ENCODE measurements around the gene TNFAIP3.

Gene TNFAIP3

DNA sequence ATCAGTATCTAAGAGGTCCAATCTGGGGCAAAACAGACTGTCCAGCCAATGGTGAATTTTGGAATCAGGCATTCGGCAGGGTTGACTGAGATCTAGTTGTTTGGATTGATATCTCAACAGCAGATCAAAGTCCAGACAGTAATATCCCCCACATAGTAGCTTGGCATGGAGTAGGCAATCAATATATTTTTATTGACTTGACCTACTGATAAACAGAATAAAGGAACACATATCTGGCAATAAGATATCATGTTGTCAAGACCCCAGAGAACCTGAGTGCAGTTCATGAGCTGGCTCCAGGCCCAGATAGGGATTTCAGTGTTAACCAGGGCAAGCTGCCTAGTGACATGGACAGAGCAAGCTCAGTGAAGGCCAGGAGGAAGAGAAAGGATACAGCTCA lies 34.4 kb downstream of the TNFAIP3 start:
- no peak for DNase-seq (ENCODE audit: low read depth in 3 of 3)

DNA sequence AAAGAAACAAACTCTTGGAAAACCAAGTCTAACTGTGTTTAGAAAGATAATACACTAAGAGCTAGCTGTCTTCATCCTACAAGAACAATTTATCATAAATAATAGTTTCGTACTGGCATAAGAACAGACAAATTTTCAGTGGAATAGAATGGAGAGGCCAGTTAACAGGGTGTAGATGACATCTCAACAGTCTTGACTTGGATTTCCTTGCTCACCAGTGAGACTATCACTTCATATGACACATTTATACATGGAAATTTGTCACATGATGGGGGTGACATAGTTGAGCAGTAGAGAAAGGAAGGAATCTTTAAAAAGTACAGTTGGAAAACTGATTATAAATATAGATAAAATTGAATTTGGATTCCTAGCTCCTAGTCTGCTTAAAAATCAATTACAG lies 35.6 kb downstream of the TNFAIP3 start:
- no peak for DNase-seq (ENCODE audit: low read depth in 3 of 3)

DNA sequence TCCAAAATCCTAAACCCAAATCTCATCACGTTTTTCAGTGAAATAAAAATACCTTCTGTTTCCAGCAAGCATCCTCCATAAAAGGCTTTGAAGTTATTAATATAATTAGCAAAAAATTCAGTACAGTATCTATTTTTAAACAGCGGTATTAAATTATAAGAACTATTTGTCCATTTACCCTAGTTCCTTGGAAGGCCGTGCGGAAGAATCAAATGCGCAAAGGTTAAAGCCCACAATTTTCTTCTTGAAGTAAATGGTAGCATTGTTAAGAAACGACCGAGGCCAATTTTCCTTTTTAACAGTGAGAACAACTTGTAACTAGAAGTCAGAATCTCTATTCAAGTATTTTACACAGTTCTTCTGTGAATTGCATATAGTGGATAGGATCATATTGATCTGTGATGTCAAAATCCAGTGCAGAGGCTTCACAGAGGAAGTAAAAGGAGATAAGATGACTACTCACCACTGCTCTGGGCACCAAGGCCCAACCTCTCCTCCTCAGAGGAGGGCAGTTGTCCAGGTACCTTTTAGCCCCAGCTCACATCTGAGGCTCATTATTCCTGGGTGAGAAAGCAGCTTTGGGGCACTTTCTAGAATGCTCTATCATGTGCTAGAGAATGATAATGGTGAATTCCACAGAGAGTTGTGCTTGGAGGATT lies 36.3 kb downstream of the TNFAIP3 start:
- no peak for DNase-seq (ENCODE audit: low read depth in 3 of 3)

DNA sequence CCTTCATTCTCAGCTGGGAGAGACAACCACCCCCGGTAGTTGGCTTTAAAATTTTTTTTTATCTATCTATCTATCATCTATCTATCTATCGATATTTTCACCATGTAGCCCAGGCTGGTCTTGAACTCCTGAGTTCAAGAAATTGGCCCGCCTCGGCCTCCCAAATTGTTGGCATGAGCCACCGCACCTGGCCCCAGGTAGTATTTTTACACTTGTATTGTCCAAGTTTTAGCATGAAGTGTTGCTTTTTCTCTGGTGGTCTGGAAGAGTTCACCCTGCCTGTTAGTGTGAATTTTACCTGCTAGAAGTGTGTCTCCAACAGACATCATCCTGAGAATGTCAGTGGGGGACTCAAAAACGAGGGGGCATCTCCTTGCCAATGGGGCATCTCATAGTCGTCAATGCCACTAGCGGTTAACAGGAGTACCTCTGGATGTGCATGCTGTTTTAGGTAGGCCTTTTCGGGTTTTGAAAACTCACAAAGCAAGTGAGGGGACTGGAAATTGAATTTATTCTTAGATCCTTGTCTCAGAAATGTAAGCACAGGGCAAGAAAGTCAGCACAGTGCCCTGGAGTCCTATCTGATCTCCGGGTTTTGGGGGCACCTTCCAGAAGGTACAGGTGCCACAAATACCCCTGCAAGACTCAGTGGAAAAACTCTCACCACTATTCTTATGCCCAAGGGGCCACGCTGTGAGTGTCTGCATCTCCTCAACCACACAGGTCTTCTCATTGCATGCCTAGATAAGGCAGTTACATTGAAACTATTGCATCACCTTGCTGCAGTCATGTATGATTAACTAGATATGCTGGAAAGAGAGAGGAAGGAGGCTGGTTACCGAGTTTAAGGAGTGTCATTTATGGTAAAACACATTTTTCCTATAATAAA lies 37.1 kb downstream of the TNFAIP3 start:
- no peak for DNase-seq (ENCODE audit: low read depth in 3 of 3)

GRCh38 chr6:137904822-137905617 lies 38.0 kb downstream of the TNFAIP3 start:
- DNase-seq (ENCODE audit: low read depth in 3 of 3) = peak; percentile 67 to 79 (median 73)

DNA sequence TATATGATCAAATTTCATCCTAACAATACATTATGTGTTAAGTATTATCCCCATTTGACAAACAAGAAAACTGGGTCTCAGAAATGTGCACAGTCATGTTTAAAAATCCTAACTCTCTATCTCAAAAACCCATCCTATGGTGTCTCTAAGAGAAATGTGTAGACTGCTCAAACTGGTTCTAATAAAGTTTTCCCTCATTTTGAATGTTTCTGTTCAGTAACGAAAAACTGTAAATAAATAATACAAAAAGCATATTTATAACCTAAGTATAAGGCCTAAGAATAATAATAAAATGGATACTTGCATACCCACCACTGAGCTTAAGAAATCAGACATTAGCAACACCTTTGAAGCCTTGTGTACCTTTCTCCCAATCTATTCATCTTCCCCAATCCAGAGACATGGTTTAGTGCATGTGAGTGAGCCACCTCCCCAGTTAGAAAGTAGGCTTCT lies 39.0 kb downstream of the TNFAIP3 start:
- DNase-seq (ENCODE audit: low read depth in 3 of 3) = no peak

GRCh38 chr6:137907170-137907569 lies 40.1 kb downstream of the TNFAIP3 start:
- no peak for DNase-seq (ENCODE audit: low read depth in 3 of 3)

DNA sequence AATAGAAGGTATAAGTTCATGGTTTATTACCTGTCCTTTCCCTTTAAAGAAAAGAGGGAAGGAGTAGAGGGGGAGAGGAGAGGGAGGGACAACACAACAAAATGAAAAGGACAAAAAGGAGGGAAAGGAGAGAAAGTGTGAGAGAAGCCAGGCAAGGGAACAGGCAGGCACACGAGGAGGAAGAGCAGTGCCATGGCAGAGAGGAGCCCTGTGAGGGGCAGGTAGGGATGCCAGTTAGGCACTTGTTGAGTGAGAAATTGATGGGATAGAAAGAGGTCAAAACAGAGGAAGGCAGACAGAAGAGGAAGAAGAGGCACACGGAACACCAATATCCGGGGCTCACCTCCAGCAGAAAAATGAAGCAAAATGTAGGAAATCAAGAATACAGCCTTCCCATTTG lies 42.5 kb downstream of the TNFAIP3 start:
- no peak for DNase-seq (ENCODE audit: low read depth in 3 of 3)

- no peak for DNase-seq (ENCODE audit: low read depth in 3 of 3)
Observed at GRCh38 chr6:137910424-137910834, 43.4 kb downstream of the TNFAIP3 start.

GRCh38 chr6:137910843-137911456 lies 43.9 kb downstream of the TNFAIP3 start:
- DNase-seq (ENCODE audit: low read depth in 3 of 3) = no peak

GRCh38 chr6:137911675-137912191 lies 44.7 kb downstream of the TNFAIP3 start:
- DNase-seq (ENCODE audit: low read depth in 3 of 3) = no peak

DNA sequence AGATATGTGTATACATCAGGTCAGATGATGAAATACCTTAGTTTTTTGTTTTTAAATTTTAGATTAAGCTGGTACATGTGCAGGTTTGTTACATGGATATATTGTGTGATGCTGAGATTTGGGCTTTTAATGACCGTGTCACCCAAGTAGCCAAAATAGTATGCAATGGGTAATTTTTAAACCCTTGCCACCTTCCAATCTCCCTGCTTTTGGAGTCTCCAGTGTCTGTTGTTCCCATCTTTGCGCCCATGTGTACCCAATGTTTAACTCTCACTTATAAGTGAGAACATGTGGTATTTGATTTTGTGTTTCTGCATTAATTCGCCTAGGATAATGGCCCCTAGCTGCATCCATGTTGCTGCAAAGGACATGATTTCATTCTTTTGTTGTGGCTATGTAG lies 45.8 kb downstream of the TNFAIP3 start:
- DNase-seq (ENCODE audit: low read depth in 3 of 3) = no peak

GRCh38 chr6:137913434-137913833 lies 46.4 kb downstream of the TNFAIP3 start:
- DNase-seq (ENCODE audit: low read depth in 3 of 3) = no peak

GRCh38 chr6:137913996-137914529 lies 47.0 kb downstream of the TNFAIP3 start:
- no peak for DNase-seq (ENCODE audit: low read depth in 3 of 3)

GRCh38 chr6:137914530-137915193 lies 47.6 kb downstream of the TNFAIP3 start:
- DNase-seq (ENCODE audit: low read depth in 3 of 3) = no peak

DNA sequence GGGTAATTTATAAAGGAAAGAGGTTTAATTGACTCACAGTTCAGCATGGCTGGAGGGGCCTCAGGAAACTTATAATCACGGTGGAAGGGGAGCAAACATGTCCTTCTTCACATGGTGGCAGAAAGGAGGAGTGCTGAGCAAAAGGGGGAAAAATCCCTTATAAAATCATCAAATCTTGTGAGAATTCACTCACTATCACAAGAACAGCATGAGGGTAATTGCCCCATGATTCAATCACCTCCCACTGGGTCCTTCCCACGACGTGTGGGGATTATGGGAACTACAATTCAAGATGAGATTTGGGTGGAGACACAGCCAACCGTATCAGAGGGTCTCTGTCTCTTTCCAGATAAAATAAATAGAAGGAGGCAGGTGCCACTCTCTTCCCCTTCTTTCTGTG lies 48.7 kb downstream of the TNFAIP3 start:
- no peak for DNase-seq (ENCODE audit: low read depth in 3 of 3)

- DNase-seq (ENCODE audit: low read depth in 3 of 3) = no peak
Observed at GRCh38 chr6:137917551-137918325, 50.7 kb downstream of the TNFAIP3 start.

DNA sequence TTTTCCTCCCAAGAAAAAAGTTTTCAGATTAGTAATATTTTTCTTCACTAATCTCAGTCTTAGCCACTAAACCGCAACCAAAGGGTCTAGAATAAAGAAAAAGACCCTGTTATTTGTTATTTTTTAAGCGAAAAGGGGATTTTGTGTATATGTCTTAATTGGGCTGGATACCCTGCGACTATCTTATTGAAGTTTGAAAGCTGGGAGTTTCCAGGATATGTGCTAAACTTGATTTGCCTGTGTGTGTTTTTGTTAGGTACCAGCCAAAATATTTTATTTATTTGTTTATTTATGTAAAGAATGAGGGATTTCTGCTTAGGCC lies 52.4 kb downstream of the TNFAIP3 start:
- no peak for DNase-seq (ENCODE audit: low read depth in 3 of 3)

GRCh38 chr6:137919837-137920730 lies 53.0 kb downstream of the TNFAIP3 start:
- DNase-seq (ENCODE audit: low read depth in 3 of 3) = no peak

All from stimulated activated CD4-positive, alpha-beta T cell treated with anti-CD3 and anti-CD28 coated beads, TNF-alpha, amount 100 ng/mL, for 4 hours (primary cell).